H1 (cell line): ENCODE results near the gene STX8. TPM values are rescaled to one million over a fixed set of nuclear protein-coding genes. Genes with fewer than 3 reads are reported as not detected.

Experiments
- CTCF ChIA-PET: fragments of 300-600 bp; sonication (Branson Sonifier 250); formaldehyde crosslinking; loops from one replicate; lab custom pipeline; 2021; ENCODE audit not compliant: partially characterized antibody; lab: Charles Lee
- POLR2A ChIA-PET: fragments of 300-600 bp; sonication (Branson Sonifier 250); formaldehyde crosslinking; loops from one replicate; lab custom pipeline; 2021; ENCODE audit warnings: inconsistent platforms; ENCODE audit not compliant: partially characterized antibody; lab: Charles Lee
- DNase-seq, 2 experiments: peaks; one replicate each; pipeline versions ENCODE4 v3.0.0 to v3.0.0-alpha.2; 2010 to 2022; ENCODE audit warnings: low spot score in 2 of 2, low read depth in 1 of 2, mixed read lengths in 1 of 2
- FAIRE-seq: peaks from 2 replicates; lab custom pipeline; 2011; peaks lifted over from hg19 to GRCh38; lab: Jason Lieb, UNC
- H2AFZ ChIP-seq: 2 replicates; pipeline ENCODE4 v1.8.1; 2012; ENCODE audit warnings: low read length, inconsistent platforms
- H2AK5ac ChIP-seq: 2 replicates; pipeline ENCODE4 v1.6.1; 2013; ENCODE audit warnings: low read depth, low read length
- H2BK120ac ChIP-seq: replicated peaks from 2 replicates; pipeline ENCODE3; 2013; ENCODE audit warnings: low read depth, low read length, inconsistent platforms
- H2BK12ac ChIP-seq: 2 replicates; pipeline ENCODE4 v1.6.1; 2013; ENCODE audit warnings: low read depth, low read length
- H2BK15ac ChIP-seq: 2 replicates; pipeline ENCODE4 v1.6.1; 2013; ENCODE audit warnings: low read length
- H2BK20ac ChIP-seq: 2 replicates; pipeline ENCODE4 v1.6.1; 2013; ENCODE audit warnings: low read length
- H2BK5ac ChIP-seq: 2 replicates; pipeline ENCODE4 v1.6.1; 2013; ENCODE audit warnings: low read depth, low read length
- H3K14ac ChIP-seq: 2 replicates; pipeline ENCODE4 v1.6.1; 2013; ENCODE audit warnings: inconsistent platforms; ENCODE audit not compliant: insufficient read length
- H3K18ac ChIP-seq: 2 replicates; pipeline ENCODE4 v1.6.1; 2013; ENCODE audit warnings: low read length; ENCODE audit errors: extremely low read depth
- H3K23ac ChIP-seq: 2 replicates; pipeline ENCODE4 v1.6.1; 2013; ENCODE audit warnings: inconsistent platforms; ENCODE audit not compliant: insufficient read length
- H3K23me2 ChIP-seq: 2 replicates; pipeline ENCODE4 v1.6.1; 2013; ENCODE audit warnings: low read depth, low read length
- H3K27ac ChIP-seq: 2 replicates; pipeline ENCODE4 v1.6.1; 2011; ENCODE audit warnings: low read depth, low read length, inconsistent platforms
- H3K27me3 ChIP-seq, 4 experiments: replicated peaks in 1 of 4; 1 replicate in 1 of 4; 2 replicates in 3 of 4; pipeline versions ENCODE4 v1.6.1 to v1.8.1; 2011 to 2013; ENCODE audit warnings: low read length in 3 of 4, mild to moderate bottlenecking in 3 of 4, inconsistent platforms in 2 of 4, mixed read lengths in 2 of 4, moderate library complexity in 1 of 4; ENCODE audit not compliant: control insufficient read depth in 3 of 4, insufficient read depth in 3 of 4; ENCODE audit errors: extremely low read depth in 1 of 4
- H3K36me3 ChIP-seq, 4 experiments: 2 replicates each; pipeline versions ENCODE4 v1.6.1 to v1.8.1; 2011 to 2013; ENCODE audit warnings: mild to moderate bottlenecking in 4 of 4, low read length in 3 of 4, moderate library complexity in 2 of 4, control low read depth in 1 of 4, inconsistent platforms in 1 of 4; ENCODE audit not compliant: insufficient read depth in 4 of 4, control insufficient read depth in 2 of 4
- H3K4ac ChIP-seq: replicated peaks from 2 replicates; pipeline ENCODE3; 2013; ENCODE audit warnings: low read length, low read depth, mixed read lengths, inconsistent platforms; ENCODE audit not compliant: insufficient read length
- H3K4me1 ChIP-seq, 4 experiments: replicated peaks in 1 of 4; 1 replicate in 1 of 4; 2 replicates in 3 of 4; pipeline versions ENCODE4 v1.6.1 to v1.8.1; 2011 to 2013; ENCODE audit warnings: low read length in 3 of 4, inconsistent platforms in 2 of 4, mixed read lengths in 1 of 4; ENCODE audit not compliant: insufficient read depth in 4 of 4, control insufficient read depth in 3 of 4
- H3K4me2 ChIP-seq, 2 experiments: 2 replicates each; pipeline versions ENCODE4 v1.6.1 to v1.8.1; 2011 to 2013; ENCODE audit warnings: low read depth in 2 of 2, low read length in 2 of 2, control low read depth in 1 of 2, inconsistent platforms in 1 of 2, mild to moderate bottlenecking in 1 of 2; ENCODE audit not compliant: insufficient read depth in 1 of 2
- H3K4me3 ChIP-seq, 4 experiments: fragments of 200-600, 300-600 bp in 1 of 4; sonication (generic), shearing (Covaris generic), sonication (Bioruptor Twin) in 1 of 4; 2 replicates each; pipeline versions ENCODE4 v1.5.1 to v1.8.1; 2011 to 2016; ENCODE audit warnings: low read length in 4 of 4, low read depth in 3 of 4, control low read depth in 2 of 4, inconsistent platforms in 2 of 4, mild to moderate bottlenecking in 2 of 4, mixed read lengths in 1 of 4, moderate library complexity in 1 of 4; ENCODE audit not compliant: insufficient read depth in 2 of 4; ENCODE audit errors: extremely low read depth in 1 of 4
- H3K56ac ChIP-seq: replicated peaks from 2 replicates; pipeline ENCODE3; 2013; ENCODE audit warnings: low read depth, mild to moderate bottlenecking, mixed read lengths, low read length, inconsistent platforms; ENCODE audit not compliant: insufficient read length
- H3K79me1 ChIP-seq: 2 replicates; pipeline ENCODE4 v1.6.1; 2013; ENCODE audit warnings: low read depth, low read length, control low read depth
- H3K79me2 ChIP-seq, 2 experiments: 2 replicates each; pipeline versions ENCODE4 v1.6.1 to v1.8.1; 2012 to 2013; ENCODE audit warnings: low read length in 2 of 2, mild to moderate bottlenecking in 2 of 2, inconsistent platforms in 1 of 2; ENCODE audit not compliant: insufficient read depth in 2 of 2, control insufficient read depth in 1 of 2
- H3K9ac ChIP-seq, 4 experiments: replicated peaks in 1 of 4; 1 replicate in 1 of 4; 2 replicates in 3 of 4; pipeline versions ENCODE4 v1.6.1 to v1.8.1; 2011 to 2013; ENCODE audit warnings: low read depth in 3 of 4, low read length in 3 of 4, control low read depth in 2 of 4, mild to moderate bottlenecking in 2 of 4, moderate library complexity in 2 of 4, inconsistent platforms in 1 of 4; ENCODE audit errors: extremely low read depth in 1 of 4
- H3K9me3 ChIP-seq, 2 experiments: 2 replicates each; pipeline versions ENCODE4 v1.6.1 to v1.8.1; 2012 to 2013; ENCODE audit warnings: mild to moderate bottlenecking in 2 of 2, moderate library complexity in 2 of 2, control low read depth in 1 of 2, inconsistent platforms in 1 of 2, low read depth in 1 of 2, low read length in 1 of 2, mixed read lengths in 1 of 2; ENCODE audit not compliant: insufficient read depth in 2 of 2
- H4K20me1 ChIP-seq, 2 experiments: replicated peaks in 1 of 2; 2 replicates each; pipeline versions ENCODE3 to v1.8.1; 2011 to 2013; ENCODE audit warnings: inconsistent platforms in 2 of 2, low read length in 2 of 2, mild to moderate bottlenecking in 1 of 2; ENCODE audit not compliant: insufficient read depth in 2 of 2, control insufficient read depth in 1 of 2
- H4K5ac ChIP-seq: 2 replicates; pipeline ENCODE4 v1.6.1; 2013; ENCODE audit warnings: low read length, low read depth, mixed read lengths, inconsistent platforms; ENCODE audit not compliant: insufficient read length
- H4K8ac ChIP-seq: 2 replicates; pipeline ENCODE4 v1.8.0; 2013; ENCODE audit warnings: mild to moderate bottlenecking, moderate library complexity, low read length, inconsistent platforms; ENCODE audit not compliant: insufficient read depth; ENCODE audit errors: extremely low read depth
- H4K91ac ChIP-seq: replicated peaks from 2 replicates; pipeline ENCODE3; 2013; ENCODE audit warnings: low read length, mixed read lengths, inconsistent platforms; ENCODE audit not compliant: insufficient read length
- EZH2 ChIP-seq: fragments of 200-600 bp; sonication (generic); IDR thresholded peaks from 2 replicates; pipeline ENCODE4 v1.7.1; 2012; ENCODE audit warnings: low read depth, mild to moderate bottlenecking, moderate library complexity, low read length, inconsistent platforms; ENCODE audit not compliant: severe bottlenecking
- HDAC2 ChIP-seq, 2 experiments: fragments of 300-600 bp in 1 of 2; sonication (generic) in 1 of 2; IDR thresholded peaks; 2 replicates each; pipeline ENCODE4 v1.6.1; 2011 to 2012; ENCODE audit warnings: low read depth in 2 of 2, low read length in 2 of 2, mild to moderate bottlenecking in 2 of 2, moderate library complexity in 2 of 2, borderline replicate concordance in 1 of 2, inconsistent platforms in 1 of 2
- JUN ChIP-seq: IDR thresholded peaks from 2 replicates; pipeline ENCODE4 v1.6.1; 2011; ENCODE audit warnings: low read depth, mild to moderate bottlenecking, improper control_type of control experiment, low read length
- SP4 ChIP-seq: IDR thresholded peaks from 2 replicates; pipeline ENCODE4 v1.6.1; 2012; ENCODE audit warnings: low read length, inconsistent platforms
- SRF ChIP-seq: IDR thresholded peaks from 2 replicates; pipeline ENCODE4 v1.6.1; 2011; ENCODE audit warnings: mild to moderate bottlenecking, low read depth, low read length, moderate library complexity
- SUZ12 ChIP-seq: fragments of 200-600 bp; sonication (generic); IDR thresholded peaks from 2 replicates; pipeline ENCODE4 v1.6.1; 2012; ENCODE audit warnings: mild to moderate bottlenecking, inconsistent platforms, low read length, moderate library complexity, mixed read lengths
- WGBS, 2 experiments: shearing (Covaris generic) in 1 of 2; methylation state at CpG; one replicate each; pipeline versions ENCODE4 v1.1.6 to v1.1.7; 2013 to 2015; ENCODE audit warnings: low lambda C conversion rate in 2 of 2, mixed read lengths in 2 of 2, inconsistent platforms in 1 of 2, low coverage in 1 of 2, missing lambda C conversion rate in 1 of 2; ENCODE audit not compliant: insufficient replicate concordance in 2 of 2, insufficient coverage in 1 of 2, insufficient read length in 1 of 2; ENCODE audit errors: extremely low coverage in 1 of 2, missing lambda C conversion rate in 1 of 2; 5-methylcytosine and 5-hydroxymethylcytosine counted together
- polyA plus RNA-seq, 7 experiments: library from polyadenylated mRNA; depleted of rRNA in 3 of 7; stranded (reverse) in 5 of 7; unstranded in 2 of 7; fragments of >200 nt in 5 of 7; fragments of 200-250 nt in 2 of 7; gene quantifications; 1 replicate in 5 of 7; 2 replicates in 1 of 7; 4 replicates in 1 of 7; pipeline versions ENCODE4 v1.2.1 to v1.2.3, GENCODE V29; 2011 to 2013; ENCODE audit warnings: missing spikeins in 2 of 7, mixed read lengths in 2 of 7
- total RNA-seq: library from RNA; stranded (reverse); fragmentation: NEBNext Ultra II Directional; extraction: Animal tissue kit (Norgen Biotek cat#: 25700); gene quantifications from 2 replicates; pipeline ENCODE4 v1.2.1, GENCODE V29; 2021

Gene STX8
- total and polyA plus RNA-seq, 2 of the 8 experiments (the other 6 are each of a cell fraction or from before 2014, with no cell fraction given) = 22.8 to 42.5 TPM

DNA sequence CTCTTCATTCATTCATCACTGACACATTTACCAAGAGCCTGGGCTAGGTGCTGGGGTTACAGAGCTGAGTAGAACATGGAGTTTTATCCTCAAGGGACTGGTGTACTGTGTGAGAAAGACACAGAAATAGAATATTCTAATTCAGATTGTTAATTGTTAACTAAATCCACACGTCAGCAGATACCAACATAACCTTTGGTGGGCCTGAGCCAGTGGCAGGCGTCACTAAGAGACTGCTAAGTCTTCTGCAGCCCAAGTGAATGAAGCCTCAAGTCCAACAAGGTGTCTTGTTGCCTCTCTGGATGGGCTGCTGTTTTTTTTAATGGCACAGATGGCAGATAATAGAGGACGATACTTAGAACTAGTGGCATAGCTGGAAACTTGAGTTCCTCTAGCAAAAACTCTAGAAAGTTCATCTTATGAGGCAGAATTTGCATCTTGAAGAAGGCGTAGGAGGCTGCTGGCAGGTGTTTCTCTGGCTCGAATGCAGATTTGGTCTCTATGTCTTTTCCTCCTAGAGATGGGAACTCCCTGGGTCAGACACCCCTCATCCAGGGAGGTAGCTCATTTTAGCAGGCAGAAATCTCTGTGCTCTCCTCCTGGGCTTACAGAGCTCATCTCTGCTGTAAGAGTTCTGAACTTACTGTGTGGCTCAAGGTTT lies 374.8 kb downstream of the STX8 start:
- Histone ChIP-seq H2BK12ac (no peak overlapping the region), H2BK20ac (no peak overlapping the region), H3K4me2 (no peak overlapping the region), H2BK5ac (no peak overlapping the region), H3K27me3 (no peaks in the 10 kb centered on the region; a peak in 1 of 7 replicates), H3K23ac (no peak overlapping the region), H3K56ac (no peak overlapping the region), H3K79me2 (no peaks in the 10 kb centered on the region), H3K4me1 (peaks cover 5 to 12% (median 9%) of the 10 kb centered on the region in 4 experiments), H4K8ac (no peak overlapping the region), H4K20me1 (no peaks in the 10 kb centered on the region), H3K14ac (no peak overlapping the region), H3K9me3 (0 out of 4 replicates have a peak, but pooled peaks cover 0 to 3% of the 10 kb centered on the region in 2 experiments), H2BK120ac (no peak overlapping the region), H3K4ac (no peak overlapping the region), H3K27ac (no peak overlapping the region), H3K23me2 (no peaks in the 10 kb centered on the region), H2AK5ac (no peak overlapping the region), H4K91ac (no peak overlapping the region), H3K18ac (no peak overlapping the region), H3K4me3 (no peak overlapping the region), H3K9ac (no peak overlapping the region), H3K79me1 (no peaks in the 10 kb centered on the region), H4K5ac (no peak overlapping the region), H2BK15ac (no peak overlapping the region), H2AFZ (no peak overlapping the region), H3K36me3 (no peaks in the 10 kb centered on the region)
- no peak for FAIRE-seq
- no peak for DNase-seq
- TF ChIP-seq SUZ12 (no peak), SRF (no peak), JUN (no peak), SP4 (no peak), HDAC2 (IDR thresholded peaks at IDR 0.05; ENCODE audit: borderline replicate concordance in 1 of 2, low read depth in 2 of 2, low read length in 2 of 2) (no peak), EZH2 (no peak)
- ChIA-PET CTCF (interaction anchor here (0.9 to 1.0 kb wide), 4 partner anchors 12 to 206 kb away, joined by 3 read pairs; no protein-coding TSS in a partner anchor), POLR2A (no interaction called here)
- WGBS, 2 experiments = 86% methylated on average over 5 of the region's 5 CpGs; no CpG with 5 or more reads in 1 of the 2 experiments
